A673 (cell line): Measurements from ENCODE around the gene PARVA. TPM values are rescaled to one million over a fixed set of nuclear protein-coding genes. Genes with fewer than 3 reads are reported as not detected.

ENCODE experiments used
- BruUV-seq: library from RNA; stranded (reverse); fragments of 400-500 nt; replicated peaks from 2 replicates; lab custom pipeline; 2021; lab: Mats Ljungman, UMichigan
- CTCF ChIA-PET: fragments of 300-600 bp; sonication (Branson Sonifier 250); formaldehyde crosslinking; loops from one replicate; lab custom pipeline; 2022; ENCODE audit warnings: antibody characterized with exemption; lab: Charles Lee
- POLR2A ChIA-PET: fragments of 300-600 bp; sonication (Branson Sonifier 250); formaldehyde crosslinking; loops from one replicate; lab custom pipeline; 2022; ENCODE audit warnings: antibody characterized with exemption; ENCODE audit not compliant: low non-redundant PET; lab: Charles Lee
- DNase-seq: peaks from one replicate; pipeline ENCODE4 v3.0.0-alpha.2; 2015; ENCODE audit warnings: low spot score
- H3K27ac ChIP-seq: fragments of 200-600 bp; sonication (generic); 2 replicates; pipeline ENCODE4 v1.5.1; 2016; ENCODE audit warnings: mixed run types, low read depth, mild to moderate bottlenecking, mixed read lengths, antibody characterized with exemption, low read length; ENCODE audit not compliant: poor library complexity, severe bottlenecking
- H3K27me3 ChIP-seq: fragments of 200-600 bp; sonication (generic); replicated peaks from 2 replicates; pipeline ENCODE4 v1.6.1; 2017; ENCODE audit warnings: mixed run types, low read depth, mild to moderate bottlenecking, mixed read lengths, antibody characterized with exemption, low read length; ENCODE audit not compliant: insufficient read depth, poor library complexity
- H3K36me3 ChIP-seq: fragments of 200-600 bp; sonication (generic); 2 replicates; pipeline ENCODE4 v1.6.1; 2016; ENCODE audit warnings: mixed run types, mild to moderate bottlenecking, mixed read lengths, antibody characterized with exemption, low read length; ENCODE audit not compliant: insufficient read depth, poor library complexity, severe bottlenecking
- H3K4me1 ChIP-seq: fragments of 200-600 bp; sonication (generic); 2 replicates; pipeline ENCODE4 v1.6.1; 2017; ENCODE audit warnings: mixed run types, mild to moderate bottlenecking, mixed read lengths, antibody characterized with exemption, low read length; ENCODE audit not compliant: insufficient read depth, poor library complexity, severe bottlenecking
- H3K4me3 ChIP-seq: fragments of 200-600 bp; sonication (generic); 2 replicates; pipeline ENCODE4 v1.5.1; 2016; ENCODE audit warnings: low read depth, mixed run types, mild to moderate bottlenecking, mixed read lengths, low read length; ENCODE audit not compliant: poor library complexity, severe bottlenecking
- H3K9me3 ChIP-seq: fragments of 200-600 bp; sonication (generic); 2 replicates; pipeline ENCODE4 v1.6.1; 2016; ENCODE audit warnings: mixed run types, low read depth, mild to moderate bottlenecking, mixed read lengths, antibody characterized with exemption, low read length; ENCODE audit not compliant: poor library complexity, severe bottlenecking
- EZH2 ChIP-seq: fragments of 200-600 bp; sonication (generic); IDR thresholded peaks from 2 replicates; pipeline ENCODE4 v1.6.1; 2017; ENCODE audit warnings: borderline replicate concordance, low read depth, mild to moderate bottlenecking, mixed read lengths, antibody characterized with exemption, low read length; ENCODE audit not compliant: poor library complexity, severe bottlenecking
- intact Hi-C: fragments of 100-400 bp; cut with micrococcal nuclease; formaldehyde crosslinking; loops from one replicate; pipeline ENCODE4 v1.10.0; 2022; ENCODE audit not compliant: unreplicated experiment
- total RNA-seq: library from RNA; stranded (reverse); gene quantifications from 2 replicates; pipeline ENCODE4 v1.2.3, GENCODE V29; 2021
- TF ChIP-seq, protein P1 (sequence below): fragments of 300-800, 200-600 bp; sonication (generic); conservative IDR thresholded peaks from 2 replicates; pipeline ENCODE4 v1.5.1; 2017; ENCODE audit warnings: low read depth, mild to moderate bottlenecking, antibody characterized with exemption, low read length, moderate library complexity, mixed read lengths

Gene PARVA
- total RNA-seq, 1 experiment from 2014 or later = 15.2 TPM

DNA sequence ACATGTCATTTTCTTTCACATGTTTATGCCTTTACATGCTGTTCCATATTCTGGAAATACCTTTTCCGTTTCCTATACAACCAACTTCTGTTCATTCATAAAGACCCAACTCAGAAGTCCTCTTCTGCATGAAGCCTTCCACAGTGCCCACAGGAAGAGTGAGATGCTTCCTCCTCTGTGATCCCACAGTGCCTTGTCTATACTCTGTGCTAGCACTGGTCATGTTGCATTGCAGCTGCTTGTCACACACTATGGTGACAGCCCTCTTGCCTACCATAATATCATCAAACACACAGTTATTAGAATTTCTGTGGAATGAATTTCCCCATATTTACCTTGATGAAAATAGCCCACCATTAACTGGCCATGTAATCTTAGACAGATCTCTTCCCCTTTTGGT is 8.9 kb downstream of the PARVA start:
- Histone ChIP-seq H3K4me1 (no peaks in the 10 kb centered on the region), H3K9me3 (no peaks in the 10 kb centered on the region), H3K27ac (no peak overlapping the region), H3K36me3 (no peaks in the 10 kb centered on the region), H3K27me3 (no peaks in the 10 kb centered on the region), H3K4me3 (no peak overlapping the region)
- POLR2A ChIA-PET = no interaction called here
- intact Hi-C loops = no loop called here
- no TSS peak for BruUV-seq
- no peak for TF ChIP-seq EZH2
- TF ChIP-seq, protein P1, sequence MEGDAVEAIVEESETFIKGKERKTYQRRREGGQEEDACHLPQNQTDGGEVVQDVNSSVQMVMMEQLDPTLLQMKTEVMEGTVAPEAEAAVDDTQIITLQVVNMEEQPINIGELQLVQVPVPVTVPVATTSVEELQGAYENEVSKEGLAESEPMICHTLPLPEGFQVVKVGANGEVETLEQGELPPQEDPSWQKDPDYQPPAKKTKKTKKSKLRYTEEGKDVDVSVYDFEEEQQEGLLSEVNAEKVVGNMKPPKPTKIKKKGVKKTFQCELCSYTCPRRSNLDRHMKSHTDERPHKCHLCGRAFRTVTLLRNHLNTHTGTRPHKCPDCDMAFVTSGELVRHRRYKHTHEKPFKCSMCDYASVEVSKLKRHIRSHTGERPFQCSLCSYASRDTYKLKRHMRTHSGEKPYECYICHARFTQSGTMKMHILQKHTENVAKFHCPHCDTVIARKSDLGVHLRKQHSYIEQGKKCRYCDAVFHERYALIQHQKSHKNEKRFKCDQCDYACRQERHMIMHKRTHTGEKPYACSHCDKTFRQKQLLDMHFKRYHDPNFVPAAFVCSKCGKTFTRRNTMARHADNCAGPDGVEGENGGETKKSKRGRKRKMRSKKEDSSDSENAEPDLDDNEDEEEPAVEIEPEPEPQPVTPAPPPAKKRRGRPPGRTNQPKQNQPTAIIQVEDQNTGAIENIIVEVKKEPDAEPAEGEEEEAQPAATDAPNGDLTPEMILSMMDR = no peak
- CTCF ChIA-PET = no interaction called here
- no peak for DNase-seq

GRCh38 chr11:12386745-12387144 is 9.4 kb downstream of the PARVA start:
- intact Hi-C loops = no loop called here
- no peaks in the 10 kb centered on the region for H3K9me3 ChIP-seq
- ChIA-PET POLR2A (no interaction called here), CTCF (no interaction called here)
- H3K4me1 ChIP-seq = no peaks in the 10 kb centered on the region
- no peaks in the 10 kb centered on the region for H3K36me3 ChIP-seq
- DNase-seq = no peak
- no TSS peak for BruUV-seq
- no peak overlapping the region for H3K4me3 ChIP-seq
- no peaks in the 10 kb centered on the region for H3K27me3 ChIP-seq
- no peak overlapping the region for H3K27ac ChIP-seq
- no peak for TF ChIP-seq EZH2
- TF ChIP-seq, protein P1 = no peak

- BruUV-seq = no TSS peak
- no peaks in the 10 kb centered on the region for H3K27me3 ChIP-seq
- no peak for DNase-seq
- no peak overlapping the region for H3K27ac ChIP-seq
- H3K36me3 ChIP-seq = no peaks in the 10 kb centered on the region
- no peaks in the 10 kb centered on the region for H3K4me1 ChIP-seq
- TF ChIP-seq EZH2 = no peak
- TF ChIP-seq, protein P1 = no peak
- ChIA-PET CTCF (no interaction called here), POLR2A (no interaction called here)
- intact Hi-C loops = no loop called here
- no peak overlapping the region for H3K4me3 ChIP-seq
- no peaks in the 10 kb centered on the region for H3K9me3 ChIP-seq
Observed at GRCh38 chr11:12388173-12388572, 10.8 kb downstream of the PARVA start.
